GM19025 (cell line): ENCODE measurements around the gene ISG15.
"Not testable (repeated sequence)": the region's sequence is repeated elsewhere in the genome, so short reads cannot be mapped to it uniquely, and the experiment has no call there.

ENCODE experiments used
- ATAC-seq: cut with Tn5 transposase; IDR thresholded peaks from one replicate; pipeline ENCODE4 v1.9.1; 2021; ENCODE audit warnings: mild to moderate bottlenecking, low read depth, moderate library complexity; ENCODE audit not compliant: unreplicated experiment

The ISG15 gene

GRCh38 chr1:992362-992761 is 20.9 kb upstream of the ISG15 start:
- no peak for ATAC-seq

DNA sequence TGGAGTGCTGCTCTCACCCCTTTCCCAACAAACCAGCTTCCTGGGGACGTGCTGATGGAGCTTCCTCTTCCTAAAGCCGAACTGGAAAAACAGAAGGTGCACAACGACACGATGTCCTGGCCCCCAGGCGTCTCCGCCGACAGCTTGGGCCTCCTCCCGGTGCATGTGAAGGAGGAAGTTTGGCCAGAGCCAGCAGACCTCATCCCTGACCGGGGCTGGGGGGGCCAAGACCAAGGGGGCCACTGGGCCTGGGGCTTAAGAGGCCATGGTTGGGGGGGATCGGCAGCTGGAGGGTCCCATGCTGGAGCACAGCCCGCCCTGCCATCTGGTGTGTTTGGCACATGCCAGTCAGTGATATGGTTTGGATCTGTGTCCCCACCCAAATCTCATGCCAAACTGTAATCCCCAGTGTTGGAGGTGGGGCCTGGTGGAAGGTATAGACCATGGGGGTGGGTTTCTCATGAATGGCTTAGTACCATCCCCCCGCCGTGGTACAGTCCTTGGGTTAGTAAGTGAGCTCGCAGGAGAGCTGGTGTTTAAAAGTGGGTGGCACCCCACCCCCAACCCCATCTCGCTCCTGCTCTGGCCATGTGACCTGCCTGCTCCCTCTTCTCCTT is 19.8 kb upstream of the ISG15 start:
- no peak for ATAC-seq

GRCh38 chr1:994546-994945 is 18.8 kb upstream of the ISG15 start:
- ATAC-seq = not testable (repeated sequence)

DNA sequence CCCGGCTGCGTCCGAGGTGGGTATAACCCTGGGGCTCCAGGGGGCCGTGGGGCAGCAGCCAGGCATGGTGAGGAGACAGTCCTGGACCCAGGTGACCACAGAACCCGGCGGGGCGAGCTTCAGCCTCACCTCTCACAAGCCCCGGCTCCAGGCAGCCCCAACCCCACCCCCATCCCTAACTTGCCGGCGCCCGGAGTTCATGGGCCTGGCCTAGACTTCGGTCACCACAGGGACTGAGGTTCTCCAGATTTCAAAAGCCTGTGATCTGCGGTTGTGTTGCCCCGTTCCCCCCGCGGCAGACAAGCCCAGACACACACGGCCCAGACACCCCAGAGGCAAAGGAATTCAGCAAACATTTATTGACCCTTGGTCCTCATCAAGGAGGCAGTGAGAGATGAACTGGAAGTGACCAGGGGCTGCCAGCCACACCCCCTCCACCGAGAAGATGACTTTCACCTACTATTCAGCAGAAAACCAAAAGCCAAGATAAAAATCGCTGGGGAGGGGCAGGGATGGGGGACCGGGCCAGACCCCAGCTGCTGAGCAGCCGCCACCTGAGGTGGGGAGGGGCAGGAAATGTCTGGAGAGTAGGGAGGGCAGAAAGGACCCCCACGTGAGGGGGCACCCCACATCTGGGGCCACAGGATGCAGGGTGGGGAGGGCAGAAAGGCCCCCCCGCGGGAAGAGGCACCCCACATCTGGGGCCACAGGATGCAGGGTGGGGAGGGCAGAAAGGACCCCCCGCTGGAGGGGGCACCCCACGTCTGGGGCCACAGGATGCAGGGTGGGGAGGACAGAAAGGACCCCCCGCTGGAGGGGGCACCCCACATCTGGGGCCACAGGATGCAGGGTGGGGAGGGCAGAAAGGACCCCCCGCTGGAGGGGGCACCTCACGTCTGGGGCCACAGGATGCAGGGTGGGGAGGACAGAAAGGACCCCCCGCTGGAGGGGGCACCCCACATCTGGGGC is 17.3 kb upstream of the ISG15 start:
- ATAC-seq = no peak

- ATAC-seq = no peak
Measured at GRCh38 chr1:996851-997712, 16.2 kb upstream of the ISG15 start.

- ATAC-seq = no peak
Measured at GRCh38 chr1:997713-997992, 15.6 kb upstream of the ISG15 start.

- no peak for ATAC-seq
Measured at GRCh38 chr1:997993-998744, 15.1 kb upstream of the ISG15 start.

DNA sequence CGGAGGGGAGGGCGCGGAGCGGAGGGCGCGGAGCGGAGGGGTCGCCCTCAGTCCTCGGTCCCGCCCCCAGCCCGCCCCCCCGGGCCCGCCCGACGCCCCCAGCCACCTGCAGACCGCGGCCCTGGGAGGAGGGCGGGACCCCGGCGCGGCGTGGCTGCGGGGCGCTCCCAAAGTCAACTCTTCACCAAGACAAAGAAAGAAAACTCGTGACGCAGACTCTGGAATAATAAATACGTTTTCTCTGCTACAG is 14.6 kb upstream of the ISG15 start:
- ATAC-seq = no peak

DNA sequence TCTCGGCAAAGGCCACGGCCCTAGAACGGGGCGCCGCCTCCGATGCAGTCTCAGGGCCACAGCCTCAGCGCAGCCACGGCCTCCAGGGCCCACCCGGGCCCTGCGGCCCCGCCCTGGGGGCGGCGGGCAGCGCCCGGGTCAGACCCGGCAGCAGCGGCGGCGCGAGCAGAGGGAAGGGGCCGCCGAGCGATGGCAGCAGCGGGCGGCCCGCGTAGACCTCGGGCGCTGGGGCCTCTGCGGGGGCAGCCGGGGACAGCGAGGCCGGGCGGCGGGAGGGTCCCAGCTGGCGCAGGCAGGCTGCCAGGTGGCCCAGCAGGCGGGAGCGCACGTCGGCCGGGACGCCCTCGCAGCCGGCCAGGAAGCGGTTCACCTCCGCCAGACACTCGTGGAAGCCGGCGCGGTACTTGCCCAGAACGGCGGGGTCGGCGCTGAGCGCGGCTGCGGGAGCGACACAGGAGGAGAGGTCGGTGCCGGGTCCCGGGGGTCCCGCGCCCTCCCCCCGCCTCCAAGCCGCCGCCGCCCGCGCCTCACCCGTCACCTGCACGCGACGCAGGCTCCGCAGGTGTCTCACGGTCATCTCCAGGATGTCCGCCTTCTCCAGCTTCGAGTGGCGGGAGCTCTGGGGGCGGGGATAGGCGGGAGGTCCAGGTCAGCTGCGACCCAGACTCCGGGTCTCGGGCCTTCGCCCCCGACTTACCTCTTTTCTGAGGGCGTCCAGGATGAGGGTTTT is 14.1 kb upstream of the ISG15 start:
- no peak for ATAC-seq

DNA sequence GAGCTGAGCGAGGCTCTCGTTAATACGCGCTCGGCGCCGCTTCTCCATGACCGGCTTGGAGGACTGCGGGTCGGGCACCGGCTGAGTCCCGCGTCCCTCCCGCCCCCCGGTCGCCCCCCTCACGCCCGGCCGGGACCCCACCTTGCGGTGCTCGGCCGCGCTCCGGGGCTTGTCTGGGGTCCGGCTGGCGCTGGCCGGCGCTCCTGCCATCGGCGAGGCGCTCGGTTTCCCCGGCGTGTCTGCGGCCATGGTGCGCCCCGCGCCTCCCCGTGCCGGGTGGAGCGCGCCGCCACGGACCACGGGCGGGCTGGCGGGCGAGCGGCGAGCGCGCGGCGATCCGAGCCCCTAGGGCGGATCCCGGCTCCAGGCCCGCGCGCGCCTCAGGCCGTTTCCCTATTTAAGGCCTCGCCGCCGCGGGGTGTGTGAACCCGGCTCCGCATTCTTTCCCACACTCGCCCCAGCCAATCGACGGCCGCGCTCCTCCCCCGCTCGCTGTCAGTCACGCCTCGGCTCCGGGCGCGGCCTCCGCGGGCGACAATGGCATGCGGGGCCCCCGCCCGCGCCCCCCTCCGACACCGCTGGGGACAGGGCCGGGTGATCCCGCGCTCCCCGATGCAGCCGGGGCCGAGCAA is 13.5 kb upstream of the ISG15 start, which contains the start of gene HES4:
TSS of gene HES4 (minus strand) at position 373 of the 632 bp plus-strand sequence. CDS start at position 249, 124 bp downstream.
- ATAC-seq = no peak

DNA sequence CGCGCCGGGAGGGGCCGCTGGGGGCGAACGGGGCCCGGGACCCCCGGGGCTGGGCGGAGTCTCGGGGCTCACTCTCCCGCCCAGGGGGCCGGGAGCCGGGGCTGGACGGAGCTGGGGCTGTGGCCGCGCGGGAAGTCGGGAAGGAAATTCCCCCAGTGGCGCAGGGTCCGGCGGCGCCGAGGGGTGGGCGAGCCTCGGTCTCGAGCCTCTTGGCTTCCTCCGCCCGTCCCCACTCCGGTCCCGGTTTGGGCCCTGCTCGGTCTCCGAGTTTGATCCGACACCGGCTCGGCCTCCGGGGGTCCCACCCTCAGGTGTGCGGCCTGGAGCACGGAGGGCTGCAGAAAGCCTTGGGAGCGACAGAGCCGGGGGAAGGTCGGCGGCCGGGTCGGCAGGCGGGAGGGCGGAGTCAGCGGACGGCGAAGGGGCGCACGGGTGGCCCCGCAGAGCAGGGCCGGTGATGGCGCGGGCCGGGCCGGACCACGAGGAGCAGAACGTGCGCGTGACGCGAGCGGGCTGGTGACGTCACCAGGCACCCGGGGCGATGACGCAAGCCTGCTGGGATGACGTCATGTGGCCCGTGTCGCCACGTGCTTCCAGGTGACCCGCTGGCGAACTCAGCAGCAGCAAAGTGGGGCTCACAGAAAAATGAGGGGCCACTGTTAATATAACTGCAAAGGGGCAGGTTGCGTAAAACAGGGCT is 12.8 kb upstream of the ISG15 start:
- no peak for ATAC-seq

GRCh38 chr1:1001057-1001783 is 12.1 kb upstream of the ISG15 start:
- no peak for ATAC-seq

GRCh38 chr1:1003618-1004419 is 9.5 kb upstream of the ISG15 start:
- no peak for ATAC-seq

DNA sequence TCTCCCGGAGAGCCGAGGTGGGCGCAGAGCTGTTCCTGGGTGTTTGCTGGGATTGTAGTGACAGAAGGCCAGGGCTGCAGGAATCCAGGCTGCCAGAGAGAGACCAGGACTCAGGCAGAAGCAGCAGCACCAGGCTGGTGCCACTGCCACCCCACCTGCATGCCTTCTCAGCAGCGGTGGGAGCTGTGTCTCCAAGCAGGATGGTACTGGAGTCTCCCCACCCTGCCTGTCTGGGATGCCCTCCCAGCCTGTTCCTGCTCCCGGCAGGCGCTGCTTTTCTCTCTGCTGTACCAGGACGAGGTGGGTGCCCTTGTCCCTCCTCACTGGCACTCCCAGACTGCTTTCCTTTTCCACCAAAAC is 8.9 kb upstream of the ISG15 start:
- ATAC-seq = no peak

DNA sequence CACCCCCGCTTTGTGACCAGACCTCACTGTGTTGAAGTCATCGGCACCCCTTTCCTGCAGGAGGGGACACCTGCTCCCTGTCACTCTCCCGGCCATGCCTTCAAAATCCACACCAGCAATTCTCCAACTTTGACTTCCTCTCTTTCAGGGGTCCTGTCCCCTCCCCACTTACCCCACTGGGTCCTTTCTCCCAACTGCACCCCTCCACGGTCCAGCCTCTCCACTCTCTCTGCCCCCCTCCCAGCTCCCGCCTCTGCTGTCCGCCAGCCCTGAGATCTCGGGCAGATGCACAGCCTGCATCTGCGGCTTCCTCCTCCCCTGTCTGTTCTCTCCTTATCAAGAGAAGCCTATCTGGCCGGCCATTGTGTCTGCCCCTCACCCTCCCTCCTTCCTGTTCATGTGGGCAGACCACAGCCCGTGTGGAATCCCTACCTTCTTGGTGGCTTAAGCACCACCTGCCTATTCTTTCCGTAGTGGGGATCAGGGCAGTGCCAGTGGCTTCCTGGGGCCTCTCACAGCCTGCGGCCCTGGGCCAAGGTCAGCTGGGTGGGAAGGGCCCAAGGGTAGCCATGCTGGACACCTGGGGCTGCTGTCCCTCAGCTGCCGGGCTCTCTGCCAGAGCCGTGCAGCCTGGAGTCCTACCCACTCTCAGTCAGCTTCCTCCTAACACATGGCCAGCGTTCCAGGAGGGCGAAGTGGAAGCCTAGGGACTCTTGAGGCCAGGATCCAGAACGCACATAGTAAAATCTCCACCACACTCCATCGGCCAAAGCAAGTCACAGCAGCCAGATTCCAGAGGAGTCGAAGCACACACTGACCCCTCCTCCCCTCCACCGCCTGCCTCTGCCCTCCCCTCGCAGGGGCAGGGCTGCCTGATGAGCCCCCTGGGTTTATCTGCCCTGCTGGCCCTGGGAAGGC is 8.3 kb upstream of the ISG15 start:
- no peak for ATAC-seq

- ATAC-seq = no peak
Measured at GRCh38 chr1:1005774-1006304, 7.5 kb upstream of the ISG15 start.
